ENCODE data around the gene IFT43.

Gene IFT43

DNA sequence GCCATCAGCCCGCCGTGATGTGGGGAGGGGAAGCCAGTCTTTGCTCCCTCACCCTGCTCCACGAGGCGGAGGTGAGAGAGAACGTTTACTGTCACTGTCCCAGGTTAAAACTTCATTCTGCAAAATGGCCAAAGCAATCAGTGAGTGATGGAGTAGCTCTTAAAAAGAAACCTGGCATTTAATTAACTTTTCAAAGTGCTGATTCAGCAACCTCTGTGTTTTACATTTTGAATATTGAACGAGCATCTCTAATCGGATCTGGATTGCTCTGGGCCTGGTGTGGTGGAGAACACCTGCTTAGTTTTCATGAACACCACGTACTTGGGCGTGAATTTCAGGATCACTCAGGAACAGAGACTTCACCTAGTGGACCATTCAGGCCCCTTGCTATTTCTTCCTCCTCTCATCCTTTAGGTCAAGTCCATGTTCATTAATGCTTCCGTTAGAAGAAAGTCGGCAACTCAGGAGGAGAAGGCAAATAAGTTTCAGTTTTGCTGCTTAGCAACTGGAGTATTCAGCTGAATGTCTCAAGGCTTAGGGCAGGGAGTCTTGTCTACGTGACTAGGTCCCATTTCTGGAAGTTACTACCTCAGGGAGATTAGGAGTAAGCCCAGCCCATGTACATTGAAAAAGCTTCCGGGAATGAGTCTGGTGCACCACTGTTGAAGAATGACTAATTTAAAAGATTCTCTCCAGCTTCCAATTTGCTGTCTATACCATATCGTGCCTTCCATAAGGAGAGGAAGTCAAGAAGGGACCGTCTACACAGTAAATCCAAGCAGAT lies 68.2 kb downstream of the IFT43 start:
- no peaks in the 10 kb centered on the region for H3K4me1 ChIP-seq (ENCODE audit: low read length)
- TF ChIP-seq EZH2 (optimal IDR thresholded peaks at IDR 0.05; ENCODE audit: low read depth, low read length) (no peak), CTCF (IDR thresholded peaks at IDR 0.05; ENCODE audit: low read length) (no peak), EZH2phosphoT487 (IDR thresholded peaks at IDR 0.05; ENCODE audit: low read length) (no peak)
- no peak overlapping the region for H3K4me2 ChIP-seq (ENCODE audit: low read depth, low read length)
- H2AFZ ChIP-seq (ENCODE audit: low read length) = no peak overlapping the region
- no peaks in the 10 kb centered on the region for H3F3A ChIP-seq (ENCODE audit: insufficient read depth, low read length)
- no peaks in the 10 kb centered on the region for H3K36me3 ChIP-seq (replicated peaks; ENCODE audit: insufficient read depth, low read length)
- no peak overlapping the region for H3K4me3 ChIP-seq (ENCODE audit: low read length)
- H3K79me2 ChIP-seq (ENCODE audit: low read length) = no peaks in the 10 kb centered on the region
- DNase-seq = no peak
- H3K9me2 ChIP-seq (replicated peaks; ENCODE audit: insufficient read depth, low read length) = no peaks in the 10 kb centered on the region
- no peaks in the 10 kb centered on the region for H4K20me1 ChIP-seq (ENCODE audit: insufficient read depth, low read length)
- H3K27me3 ChIP-seq (replicated peaks; ENCODE audit: insufficient read depth, low read length) = no peaks in the 10 kb centered on the region
- H3K27ac ChIP-seq (ENCODE audit: low read length) = no peak overlapping the region
- H3K9ac ChIP-seq (ENCODE audit: low read length) = no peak overlapping the region
- no peaks in the 10 kb centered on the region for H3K9me3 ChIP-seq (replicated peaks; ENCODE audit: insufficient read depth, low read length)

DNA sequence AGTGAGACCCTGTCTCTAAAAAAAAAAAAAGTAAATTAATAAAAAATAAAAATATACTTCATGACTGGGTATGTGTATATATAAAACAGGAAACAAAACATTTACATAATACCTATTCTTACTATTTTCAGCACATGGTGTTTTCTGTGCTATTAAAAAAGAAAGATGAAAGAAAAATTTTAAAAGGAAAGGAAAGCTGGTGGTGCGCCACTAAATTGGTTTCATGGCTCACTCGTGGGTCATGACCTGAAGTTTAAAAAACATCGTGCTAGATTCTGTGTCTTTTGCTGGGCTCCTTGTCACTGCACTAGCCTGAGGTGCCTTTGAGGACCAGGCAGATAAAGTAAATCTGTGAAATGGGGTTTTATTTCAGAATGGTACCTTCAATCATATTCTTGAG lies 69.8 kb downstream of the IFT43 start:
- Histone ChIP-seq H3K36me3 (replicated peaks; ENCODE audit: insufficient read depth, low read length) (no peaks in the 10 kb centered on the region), H3K9me3 (replicated peaks; ENCODE audit: insufficient read depth, low read length) (no peaks in the 10 kb centered on the region), H3F3A (ENCODE audit: insufficient read depth, low read length) (no peaks in the 10 kb centered on the region), H3K9me2 (replicated peaks; ENCODE audit: insufficient read depth, low read length) (no peaks in the 10 kb centered on the region), H4K20me1 (ENCODE audit: insufficient read depth, low read length) (no peaks in the 10 kb centered on the region), H3K4me2 (ENCODE audit: low read depth, low read length) (no peak overlapping the region), H2AFZ (ENCODE audit: low read length) (no peak overlapping the region), H3K4me3 (ENCODE audit: low read length) (no peak overlapping the region), H3K27me3 (replicated peaks; ENCODE audit: insufficient read depth, low read length) (no peaks in the 10 kb centered on the region), H3K4me1 (ENCODE audit: low read length) (no peaks in the 10 kb centered on the region), H3K79me2 (ENCODE audit: low read length) (no peaks in the 10 kb centered on the region), H3K9ac (ENCODE audit: low read length) (no peak overlapping the region), H3K27ac (ENCODE audit: low read length) (no peak overlapping the region)
- no peak for DNase-seq
- no peak for TF ChIP-seq EZH2phosphoT487 (IDR thresholded peaks at IDR 0.05; ENCODE audit: low read length)
- no peak for TF ChIP-seq CTCF (IDR thresholded peaks at IDR 0.05; ENCODE audit: low read length)
- TF ChIP-seq EZH2 (optimal IDR thresholded peaks at IDR 0.05; ENCODE audit: low read depth, low read length) = no peak

- Histone ChIP-seq H3F3A (ENCODE audit: insufficient read depth, low read length) (no peaks in the 10 kb centered on the region), H3K9me3 (replicated peaks; ENCODE audit: insufficient read depth, low read length) (no peaks in the 10 kb centered on the region), H3K4me2 (ENCODE audit: low read depth, low read length) (no peak overlapping the region), H3K4me1 (ENCODE audit: low read length) (no peaks in the 10 kb centered on the region), H3K27me3 (replicated peaks; ENCODE audit: insufficient read depth, low read length) (no peaks in the 10 kb centered on the region), H2AFZ (ENCODE audit: low read length) (no peak overlapping the region), H3K36me3 (replicated peaks; ENCODE audit: insufficient read depth, low read length) (no peaks in the 10 kb centered on the region), H3K27ac (ENCODE audit: low read length) (no peak overlapping the region), H4K20me1 (ENCODE audit: insufficient read depth, low read length) (no peaks in the 10 kb centered on the region), H3K9me2 (replicated peaks; ENCODE audit: insufficient read depth, low read length) (no peaks in the 10 kb centered on the region), H3K4me3 (ENCODE audit: low read length) (no peak overlapping the region), H3K79me2 (ENCODE audit: low read length) (no peaks in the 10 kb centered on the region), H3K9ac (ENCODE audit: low read length) (no peak overlapping the region)
- no peak for DNase-seq
- TF ChIP-seq EZH2phosphoT487 (IDR thresholded peaks at IDR 0.05; ENCODE audit: low read length) = no peak
- TF ChIP-seq CTCF (IDR thresholded peaks at IDR 0.05; ENCODE audit: low read length) = peak; percentile 24
Observed at GRCh38 chr14:76056128-76056527, 70.6 kb downstream of the IFT43 start.

Measured in MM.1S (cell line).